Smooth muscle cell (in vitro differentiated cells): Measurements from ENCODE around the gene AAK1. TPM values are rescaled to one million over a fixed set of nuclear protein-coding genes. Genes with fewer than 3 reads are reported as not detected.
"Not testable (repeated sequence)": the region's sequence is repeated elsewhere in the genome, so short reads cannot be mapped to it uniquely, and the experiment has no call there.

Experiments
- DNase-seq: peaks from one replicate; lab custom pipeline; 2025; ENCODE audit not compliant: unreplicated experiment; lab: John Stamatoyannopoulos, UW
- H2AFZ ChIP-seq: fragments of 200-600 bp; sonication (generic); 2 replicates; pipeline ENCODE4 v1.6.0; 2016; ENCODE audit warnings: antibody characterized with exemption, low read depth, mild to moderate bottlenecking
- H3F3A ChIP-seq: fragments of 200-600 bp; sonication (generic); 2 replicates; pipeline ENCODE4 v1.6.0; 2017; ENCODE audit warnings: antibody characterized with exemption, low read depth
- H3K27ac ChIP-seq: fragments of 200-600 bp; sonication (generic); 2 replicates; pipeline ENCODE4 v1.5.1; 2016; ENCODE audit warnings: low read depth, mild to moderate bottlenecking
- H3K27me3 ChIP-seq: fragments of 200-600 bp; sonication (generic); 2 replicates; pipeline ENCODE4 v1.6.1; 2016; ENCODE audit warnings: low read depth, mild to moderate bottlenecking
- H3K36me3 ChIP-seq: fragments of 200-600 bp; sonication (generic); 2 replicates; pipeline ENCODE4 v1.5.1; 2016; ENCODE audit warnings: low read depth
- H3K4me1 ChIP-seq: fragments of 200-600 bp; sonication (generic); 2 replicates; pipeline ENCODE4 v1.5.1; 2016; ENCODE audit warnings: low read depth
- H3K4me2 ChIP-seq: fragments of 200-600 bp; sonication (generic); 2 replicates; pipeline ENCODE4 v1.6.0; 2016; ENCODE audit warnings: mild to moderate bottlenecking
- H3K4me3 ChIP-seq: fragments of 200-600 bp; sonication (generic); 2 replicates; pipeline ENCODE4 v1.5.1; 2016; ENCODE audit warnings: mild to moderate bottlenecking
- H3K79me2 ChIP-seq: fragments of 200-600 bp; sonication (generic); 2 replicates; pipeline ENCODE4 v1.6.0; 2016; ENCODE audit warnings: low read depth, mild to moderate bottlenecking
- H3K9ac ChIP-seq: fragments of 200-600 bp; sonication (generic); 2 replicates; pipeline ENCODE4 v1.6.0; 2016; ENCODE audit warnings: low read depth
- H3K9me3 ChIP-seq: fragments of 200-600 bp; sonication (generic); replicated peaks from 2 replicates; pipeline ENCODE4 v1.5.1; 2016; ENCODE audit warnings: low read depth
- H4K20me1 ChIP-seq: fragments of 200-600 bp; sonication (generic); 2 replicates; pipeline ENCODE4 v1.6.0; 2016; ENCODE audit warnings: low read depth
- WGBS: methylation state at CpG from one replicate; pipeline ENCODE4 v1.1.7; 2016; ENCODE audit warnings: low lambda C conversion rate; 5-methylcytosine and 5-hydroxymethylcytosine counted together
- polyA plus RNA-seq: library from polyadenylated mRNA; unstranded; fragments of >200 nt; fragmentation: Nextera tagmentation; extraction: Ambion mirVana; gene quantifications from 2 replicates; pipeline ENCODE4 v1.2.1, GENCODE V29; 2016
- total RNA-seq: library from RNA; depleted of rRNA; stranded (reverse); fragments of >200 nt; gene quantifications from 2 replicates; pipeline ENCODE4 v1.2.3, GENCODE V29; 2014
- TF ChIP-seq, protein P1 (sequence below): fragments of 200-600 bp; sonication (generic); IDR thresholded peaks from 2 replicates; pipeline ENCODE4 v1.5.1; 2017; ENCODE audit warnings: borderline replicate concordance, mild to moderate bottlenecking, antibody characterized with exemption; ENCODE audit not compliant: insufficient read depth, poor library complexity, severe bottlenecking

Gene AAK1
- total and polyA plus RNA-seq, 2 experiments from 2014 or later, result 26.9 to 47.7 TPM

- WGBS, result 95% methylated on average over 5 of the region's 5 CpGs
- no peak overlapping the region for H3K9ac ChIP-seq
- no peak for DNase-seq
- H2AFZ ChIP-seq, result no peak overlapping the region
- H3K27me3 ChIP-seq, result no peaks in the 10 kb centered on the region
- H3K36me3 ChIP-seq, result no peaks in the 10 kb centered on the region
- TF ChIP-seq, protein P1, sequence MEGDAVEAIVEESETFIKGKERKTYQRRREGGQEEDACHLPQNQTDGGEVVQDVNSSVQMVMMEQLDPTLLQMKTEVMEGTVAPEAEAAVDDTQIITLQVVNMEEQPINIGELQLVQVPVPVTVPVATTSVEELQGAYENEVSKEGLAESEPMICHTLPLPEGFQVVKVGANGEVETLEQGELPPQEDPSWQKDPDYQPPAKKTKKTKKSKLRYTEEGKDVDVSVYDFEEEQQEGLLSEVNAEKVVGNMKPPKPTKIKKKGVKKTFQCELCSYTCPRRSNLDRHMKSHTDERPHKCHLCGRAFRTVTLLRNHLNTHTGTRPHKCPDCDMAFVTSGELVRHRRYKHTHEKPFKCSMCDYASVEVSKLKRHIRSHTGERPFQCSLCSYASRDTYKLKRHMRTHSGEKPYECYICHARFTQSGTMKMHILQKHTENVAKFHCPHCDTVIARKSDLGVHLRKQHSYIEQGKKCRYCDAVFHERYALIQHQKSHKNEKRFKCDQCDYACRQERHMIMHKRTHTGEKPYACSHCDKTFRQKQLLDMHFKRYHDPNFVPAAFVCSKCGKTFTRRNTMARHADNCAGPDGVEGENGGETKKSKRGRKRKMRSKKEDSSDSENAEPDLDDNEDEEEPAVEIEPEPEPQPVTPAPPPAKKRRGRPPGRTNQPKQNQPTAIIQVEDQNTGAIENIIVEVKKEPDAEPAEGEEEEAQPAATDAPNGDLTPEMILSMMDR, result no peak
- H3K4me3 ChIP-seq, result no peak overlapping the region
- no peaks in the 10 kb centered on the region for H4K20me1 ChIP-seq
- H3K27ac ChIP-seq, result no peak overlapping the region
- H3K79me2 ChIP-seq, result no peaks in the 10 kb centered on the region
- H3F3A ChIP-seq, result no peaks in the 10 kb centered on the region
- H3K4me2 ChIP-seq, result no peak overlapping the region
- no peaks in the 10 kb centered on the region for H3K4me1 ChIP-seq
- no peaks in the 10 kb centered on the region for H3K9me3 ChIP-seq
These were observed 34.4 kb upstream of the AAK1 start for GRCh38 chr2:69677914-69678313.

DNA sequence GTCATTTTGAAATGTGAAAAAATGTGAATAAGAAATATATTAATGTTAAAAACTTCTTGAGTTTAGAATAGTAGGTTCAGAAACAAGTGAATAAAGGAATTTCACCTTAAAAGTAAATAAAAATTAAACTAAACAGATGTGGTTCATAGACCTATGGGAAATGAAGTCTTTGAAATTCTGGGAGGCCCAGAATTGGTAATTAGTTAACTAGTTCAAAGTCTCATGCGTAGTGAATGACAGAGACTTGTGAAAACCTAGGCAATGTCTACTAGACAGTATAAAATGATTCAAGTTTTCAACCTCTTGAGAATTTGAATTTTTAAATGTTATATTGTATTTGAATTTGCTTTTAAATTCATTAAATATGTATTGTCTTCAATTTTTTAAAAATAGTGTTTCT is 32.6 kb upstream of the AAK1 start:
- no peaks in the 10 kb centered on the region for H3F3A ChIP-seq
- H3K79me2 ChIP-seq, result no peaks in the 10 kb centered on the region
- no peaks in the 10 kb centered on the region for H3K27me3 ChIP-seq
- 90% methylated on average over 1 of the region's 1 CpG for WGBS
- H4K20me1 ChIP-seq, result no peaks in the 10 kb centered on the region
- H3K4me1 ChIP-seq, result no peaks in the 10 kb centered on the region
- no peak for DNase-seq
- no peak overlapping the region for H2AFZ ChIP-seq
- H3K27ac ChIP-seq, result peak overlapping the region; percentile 65
- no peak overlapping the region for H3K9ac ChIP-seq
- H3K4me2 ChIP-seq, result no peak overlapping the region
- TF ChIP-seq, protein P1, result no peak
- H3K4me3 ChIP-seq, result no peak overlapping the region
- H3K36me3 ChIP-seq, result no peaks in the 10 kb centered on the region
- H3K9me3 ChIP-seq, result no peaks in the 10 kb centered on the region

DNA sequence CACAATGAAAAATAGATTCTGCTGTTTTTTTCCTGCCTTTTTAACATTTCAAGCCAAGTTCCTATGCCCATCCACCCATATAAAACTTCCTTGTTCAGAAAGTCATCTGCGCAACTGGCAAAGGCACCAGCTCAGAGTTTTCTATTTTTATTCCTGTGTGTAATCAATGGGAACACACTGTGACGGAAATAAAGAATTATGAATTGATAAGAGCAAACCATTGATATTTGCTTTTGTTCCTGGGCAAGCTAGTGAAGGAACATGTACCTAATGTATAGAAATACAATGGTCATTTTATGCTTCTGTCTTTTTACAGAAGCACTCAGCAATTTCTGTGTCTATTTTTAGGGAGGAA is 30.8 kb upstream of the AAK1 start:
- Histone ChIP-seq H4K20me1 (no peaks in the 10 kb centered on the region), H3K27me3 (no peaks in the 10 kb centered on the region), H3K4me3 (no peak overlapping the region), H3K4me1 (no peaks in the 10 kb centered on the region), H3K79me2 (no peaks in the 10 kb centered on the region), H3K4me2 (no peak overlapping the region), H3K36me3 (no peaks in the 10 kb centered on the region), H3K27ac (peak overlapping the region; percentile 65), H3F3A (no peaks in the 10 kb centered on the region), H3K9ac (no peak overlapping the region), H3K9me3 (no peaks in the 10 kb centered on the region), H2AFZ (no peak overlapping the region)
- TF ChIP-seq, protein P1, result no peak
- 91% methylated on average over 2 of the region's 2 CpGs for WGBS
- no peak for DNase-seq

DNA sequence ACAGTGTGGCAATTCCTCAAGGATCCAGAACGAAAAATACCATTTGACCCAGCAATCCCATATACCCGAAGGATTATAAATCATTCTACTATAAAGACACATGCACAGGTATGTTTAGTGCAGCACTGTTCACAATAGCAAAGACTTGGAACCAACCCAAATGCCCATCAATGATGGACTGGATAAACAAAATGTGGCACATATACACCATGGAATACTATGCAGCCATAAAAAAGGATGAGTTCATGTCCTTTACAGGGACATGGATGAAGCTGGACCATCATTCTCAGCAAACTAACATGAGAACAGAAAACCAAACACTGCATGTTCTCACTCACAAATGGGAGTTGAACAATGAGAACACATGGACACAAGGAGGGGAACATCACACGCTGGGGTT is 29.6 kb upstream of the AAK1 start:
- H2AFZ ChIP-seq, H3K4me2 ChIP-seq, H3K4me3 ChIP-seq, H3F3A ChIP-seq, DNase-seq, H3K79me2 ChIP-seq, H3K4me1 ChIP-seq, H3K27ac ChIP-seq, H3K27me3 ChIP-seq, H3K9ac ChIP-seq, H3K9me3 ChIP-seq, H4K20me1 ChIP-seq, H3K36me3 ChIP-seq: not testable (repeated sequence)
- WGBS, result 100% methylated on average over 3 of the region's 3 CpGs
